Measurements from ENCODE around the gene SCIN.

Gene SCIN

GRCh38 chr7:12534046-12534445 lies 36.5 kb upstream of the SCIN start:
- no peak overlapping the region for H3K27ac ChIP-seq
- H3K36me3 ChIP-seq = no peaks in the 10 kb centered on the region
- H3K27me3 ChIP-seq = no peaks in the 10 kb centered on the region
- TF ChIP-seq, protein P1, sequence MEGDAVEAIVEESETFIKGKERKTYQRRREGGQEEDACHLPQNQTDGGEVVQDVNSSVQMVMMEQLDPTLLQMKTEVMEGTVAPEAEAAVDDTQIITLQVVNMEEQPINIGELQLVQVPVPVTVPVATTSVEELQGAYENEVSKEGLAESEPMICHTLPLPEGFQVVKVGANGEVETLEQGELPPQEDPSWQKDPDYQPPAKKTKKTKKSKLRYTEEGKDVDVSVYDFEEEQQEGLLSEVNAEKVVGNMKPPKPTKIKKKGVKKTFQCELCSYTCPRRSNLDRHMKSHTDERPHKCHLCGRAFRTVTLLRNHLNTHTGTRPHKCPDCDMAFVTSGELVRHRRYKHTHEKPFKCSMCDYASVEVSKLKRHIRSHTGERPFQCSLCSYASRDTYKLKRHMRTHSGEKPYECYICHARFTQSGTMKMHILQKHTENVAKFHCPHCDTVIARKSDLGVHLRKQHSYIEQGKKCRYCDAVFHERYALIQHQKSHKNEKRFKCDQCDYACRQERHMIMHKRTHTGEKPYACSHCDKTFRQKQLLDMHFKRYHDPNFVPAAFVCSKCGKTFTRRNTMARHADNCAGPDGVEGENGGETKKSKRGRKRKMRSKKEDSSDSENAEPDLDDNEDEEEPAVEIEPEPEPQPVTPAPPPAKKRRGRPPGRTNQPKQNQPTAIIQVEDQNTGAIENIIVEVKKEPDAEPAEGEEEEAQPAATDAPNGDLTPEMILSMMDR (IDR thresholded peaks at IDR 0.05) = no peak
- no peaks in the 10 kb centered on the region for H3K4me1 ChIP-seq (ENCODE audit: control insufficient read depth in 1 of 2, insufficient read depth in 1 of 2, low read depth in 1 of 2, low read length in 1 of 2)
- no peaks in the 10 kb centered on the region for H3K9me3 ChIP-seq
- H3K4me3 ChIP-seq (ENCODE audit: low read depth in 1 of 2, low read length in 1 of 2) = no peak overlapping the region

GRCh38 chr7:12539681-12540080 lies 30.8 kb upstream of the SCIN start:
- Histone ChIP-seq H3K4me3 (ENCODE audit: low read depth in 1 of 2, low read length in 1 of 2) (no peak overlapping the region), H3K27ac (no peak overlapping the region), H3K36me3 (no peaks in the 10 kb centered on the region), H3K27me3 (no peaks in the 10 kb centered on the region), H3K4me1 (ENCODE audit: control insufficient read depth in 1 of 2, insufficient read depth in 1 of 2, low read depth in 1 of 2, low read length in 1 of 2) (no peaks in the 10 kb centered on the region), H3K9me3 (no peaks in the 10 kb centered on the region)
- TF ChIP-seq, protein P1 (IDR thresholded peaks at IDR 0.05) = no peak

DNA sequence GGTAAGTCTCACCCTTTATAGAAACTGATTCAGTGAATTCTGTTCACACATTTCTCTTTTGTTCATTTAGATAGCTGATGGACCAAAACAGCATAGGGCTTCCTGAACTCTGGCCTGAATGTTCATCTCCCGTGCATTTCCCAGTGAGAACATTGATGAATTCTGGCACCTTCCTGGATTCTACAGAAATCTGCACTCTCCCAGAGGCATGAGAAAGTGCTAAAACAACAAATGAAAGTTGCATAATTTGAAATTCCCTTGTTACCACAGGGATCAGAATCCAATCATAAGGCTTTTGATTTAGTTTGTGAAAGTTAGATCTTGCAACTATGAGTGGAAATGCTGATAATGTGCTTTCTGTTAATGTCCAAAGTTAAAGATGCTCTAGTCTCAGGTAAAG lies 29.7 kb upstream of the SCIN start:
- no peak overlapping the region for H3K4me3 ChIP-seq (ENCODE audit: low read depth in 1 of 2, low read length in 1 of 2)
- no peaks in the 10 kb centered on the region for H3K9me3 ChIP-seq
- H3K36me3 ChIP-seq = no peaks in the 10 kb centered on the region
- no peaks in the 10 kb centered on the region for H3K27me3 ChIP-seq
- TF ChIP-seq, protein P1 (IDR thresholded peaks at IDR 0.05) = no peak
- no peaks in the 10 kb centered on the region for H3K4me1 ChIP-seq (ENCODE audit: control insufficient read depth in 1 of 2, insufficient read depth in 1 of 2, low read depth in 1 of 2, low read length in 1 of 2)
- H3K27ac ChIP-seq = no peak overlapping the region

- Histone ChIP-seq H3K9me3 (no peaks in the 10 kb centered on the region), H3K27ac (no peak overlapping the region), H3K4me3 (ENCODE audit: low read depth in 1 of 2, low read length in 1 of 2) (no peak overlapping the region), H3K36me3 (no peaks in the 10 kb centered on the region), H3K4me1 (ENCODE audit: control insufficient read depth in 1 of 2, insufficient read depth in 1 of 2, low read depth in 1 of 2, low read length in 1 of 2) (no peaks in the 10 kb centered on the region), H3K27me3 (no peaks in the 10 kb centered on the region)
- TF ChIP-seq, protein P1 (IDR thresholded peaks at IDR 0.05) = no peak
These were observed 26.9 kb upstream of the SCIN start for GRCh38 chr7:12543586-12543985.

- Histone ChIP-seq H3K9me3 (no peaks in the 10 kb centered on the region), H3K4me1 (ENCODE audit: control insufficient read depth in 1 of 2, insufficient read depth in 1 of 2, low read depth in 1 of 2, low read length in 1 of 2) (no peaks in the 10 kb centered on the region), H3K36me3 (no peaks in the 10 kb centered on the region), H3K4me3 (ENCODE audit: low read depth in 1 of 2, low read length in 1 of 2) (no peak overlapping the region), H3K27ac (no peak overlapping the region), H3K27me3 (no peaks in the 10 kb centered on the region)
- TF ChIP-seq, protein P1 (IDR thresholded peaks at IDR 0.05) = no peak
These were observed 21.4 kb upstream of the SCIN start for GRCh38 chr7:12549106-12549505.

- TF ChIP-seq, protein P1 (IDR thresholded peaks at IDR 0.05) = no peak
- no peak overlapping the region for H3K27ac ChIP-seq
- no peaks in the 10 kb centered on the region for H3K9me3 ChIP-seq
- no peaks in the 10 kb centered on the region for H3K4me1 ChIP-seq (ENCODE audit: control insufficient read depth in 1 of 2, insufficient read depth in 1 of 2, low read depth in 1 of 2, low read length in 1 of 2)
- no peak overlapping the region for H3K4me3 ChIP-seq (ENCODE audit: low read depth in 1 of 2, low read length in 1 of 2)
- no peaks in the 10 kb centered on the region for H3K36me3 ChIP-seq
- H3K27me3 ChIP-seq = no peaks in the 10 kb centered on the region
These were observed 19.6 kb upstream of the SCIN start for GRCh38 chr7:12550956-12551355.

Measured in neutrophil (primary cell).